ENCODE data around the gene TUFT1. TPM values are rescaled to one million over a fixed set of nuclear protein-coding genes. Genes with fewer than 3 reads are reported as not detected.

Gene TUFT1
- total and polyA plus RNA-seq, 2 donors (not counting 1 experiment from before 2014, with no cell fraction given), result 0.82 to 2.2 TPM

GRCh38 chr1:151619489-151620093 is 79.5 kb downstream of the TUFT1 start:
- ATAC-seq (ENCODE audit: low read depth) (no peak), DNase-seq (no peak)
- peaks cover 12% of the 10 kb centered on the region for H4K20me1 ChIP-seq (ENCODE audit: control insufficient read depth, insufficient read depth, low read length, poor library complexity, severe bottlenecking)
- TF ChIP-seq CTCF (IDR thresholded peaks at IDR 0.05), result no peak
- TF ChIP-seq EZH2 (IDR thresholded peaks at IDR 0.05; ENCODE audit: borderline replicate concordance, insufficient read depth, low read depth, low read length, poor library complexity, severe bottlenecking), result no peak
- peaks cover 5 to 8% of the 10 kb centered on the region in 2 experiments for H3K36me3 ChIP-seq (replicated peaks in 1 of 2; ENCODE audit: control extremely low read depth in 1 of 2, control insufficient read depth in 1 of 2, extremely low read depth in 1 of 2, insufficient read depth in 2 of 2, low read length in 1 of 2)
- no peaks in the 10 kb centered on the region for H3K27me3 ChIP-seq (replicated peaks in 1 of 4; ENCODE audit: control extremely low read depth in 1 of 4, control insufficient read depth in 3 of 4, insufficient read depth in 4 of 4, low read length in 3 of 4)
- peaks cover 24% of the 10 kb centered on the region for H3K4me1 Mint-ChIP-seq
- H3K27ac Mint-ChIP-seq, result no peak overlapping the region
- H2AFZ ChIP-seq (ENCODE audit: insufficient read depth, low read depth, low read length, poor library complexity, severe bottlenecking), result no peak overlapping the region
- H3K79me2 ChIP-seq (ENCODE audit: control insufficient read depth, insufficient read depth, low read length), result peaks cover 56% of the 10 kb centered on the region
- WGBS (ENCODE audit: insufficient coverage), result 97% methylated on average over 6 of the region's 6 CpGs
- no peaks in the 10 kb centered on the region for H3K9me3 ChIP-seq (ENCODE audit: control extremely low read depth in 1 of 3, control insufficient read depth in 2 of 3, insufficient read depth in 1 of 3, low read length in 2 of 3)
- intact Hi-C loops (cut with micrococcal nuclease), result no loop called here
- ChIA-PET CTCF (interaction anchor here (0.7 to 2.1 kb wide), 2 partner anchors 22 to 26 kb away, joined by 4 to 5 read pairs; no protein-coding TSS in a partner anchor), POLR2A (interaction anchor here (0.7 kb wide), 1 partner anchor 168 kb away, joined by 3 read pairs; no protein-coding TSS in a partner anchor)
- H3K4me2 ChIP-seq (replicated peaks; ENCODE audit: low read depth, low read length, poor library complexity, severe bottlenecking), result no peak overlapping the region
- H3K27ac ChIP-seq (ENCODE audit: low read length in 2 of 2), result no peak overlapping the region
- no peaks in the 10 kb centered on the region for H3K9me3 Mint-ChIP-seq (ENCODE audit: insufficient read depth)
- H3K27me3 Mint-ChIP-seq, result no peaks in the 10 kb centered on the region
- H3K4me3 Mint-ChIP-seq, result no peak overlapping the region
- H3K4me3 ChIP-seq (ENCODE audit: control extremely low read depth in 1 of 5, extremely low read depth in 1 of 5, insufficient read depth in 1 of 5, low read depth in 2 of 5, low read length in 4 of 5), result no peak overlapping the region
- H3K9ac ChIP-seq (ENCODE audit: low read length), result no peak overlapping the region
- no peaks in the 10 kb centered on the region for H3K4me1 ChIP-seq (ENCODE audit: control insufficient read depth in 2 of 2, insufficient read depth in 2 of 2, low read length in 2 of 2)

GRCh38 chr1:151620286-151620685 is 80.2 kb downstream of the TUFT1 start:
- WGBS (ENCODE audit: insufficient coverage), result no CpG with 5 or more reads among the region's 2 CpGs
- Histone ChIP-seq H3K4me3 (ENCODE audit: control extremely low read depth in 1 of 5, extremely low read depth in 1 of 5, insufficient read depth in 1 of 5, low read depth in 2 of 5, low read length in 4 of 5) (no peak overlapping the region), H3K27ac (ENCODE audit: low read length in 2 of 2) (no peak overlapping the region), H3K36me3 (replicated peaks in 1 of 2; ENCODE audit: control extremely low read depth in 1 of 2, control insufficient read depth in 1 of 2, extremely low read depth in 1 of 2, insufficient read depth in 2 of 2, low read length in 1 of 2) (peaks cover 3 to 6% of the 10 kb centered on the region in 2 experiments), H3K9me3 (ENCODE audit: control extremely low read depth in 1 of 3, control insufficient read depth in 2 of 3, insufficient read depth in 1 of 3, low read length in 2 of 3) (no peaks in the 10 kb centered on the region), H4K20me1 (ENCODE audit: control insufficient read depth, insufficient read depth, low read length, poor library complexity, severe bottlenecking) (peaks cover 12% of the 10 kb centered on the region), H3K79me2 (ENCODE audit: control insufficient read depth, insufficient read depth, low read length) (peaks cover 56% of the 10 kb centered on the region), H3K27me3 (replicated peaks in 1 of 4; ENCODE audit: control extremely low read depth in 1 of 4, control insufficient read depth in 3 of 4, insufficient read depth in 4 of 4, low read length in 3 of 4) (no peaks in the 10 kb centered on the region), H2AFZ (ENCODE audit: insufficient read depth, low read depth, low read length, poor library complexity, severe bottlenecking) (no peak overlapping the region), H3K4me1 (ENCODE audit: control insufficient read depth in 2 of 2, insufficient read depth in 2 of 2, low read length in 2 of 2) (no peaks in the 10 kb centered on the region), H3K4me2 (replicated peaks; ENCODE audit: low read depth, low read length, poor library complexity, severe bottlenecking) (no peak overlapping the region), H3K9ac (ENCODE audit: low read length) (no peak overlapping the region)
- Mint-ChIP-seq H3K4me3 (no peak overlapping the region), H3K9me3 (ENCODE audit: insufficient read depth) (no peaks in the 10 kb centered on the region), H3K4me1 (peaks cover 21% of the 10 kb centered on the region), H3K27ac (no peak overlapping the region), H3K27me3 (no peaks in the 10 kb centered on the region)
- TF ChIP-seq EZH2 (IDR thresholded peaks at IDR 0.05; ENCODE audit: borderline replicate concordance, insufficient read depth, low read depth, low read length, poor library complexity, severe bottlenecking) (no peak), CTCF (IDR thresholded peaks at IDR 0.05) (no peak)
- POLR2A ChIA-PET, result interaction anchor here (0.7 kb wide), 1 partner anchor 168 kb away, joined by 3 read pairs; no protein-coding TSS in a partner anchor
- intact Hi-C loops (cut with micrococcal nuclease), result no loop called here
- no peak for ATAC-seq (ENCODE audit: low read depth)
- no peak for DNase-seq
- CTCF ChIA-PET, result interaction anchor here (2.1 kb wide), 1 partner anchor 23 kb away, joined by 5 read pairs; no protein-coding TSS in a partner anchor

Data from B cell (primary cell).